ENCODE results near the gene ALG14. TPM values are rescaled to one million over a fixed set of nuclear protein-coding genes. Genes with fewer than 3 reads are reported as not detected.

The ALG14 gene
- total RNA-seq, 1 donor from 2014 or later = 10.5 TPM

DNA sequence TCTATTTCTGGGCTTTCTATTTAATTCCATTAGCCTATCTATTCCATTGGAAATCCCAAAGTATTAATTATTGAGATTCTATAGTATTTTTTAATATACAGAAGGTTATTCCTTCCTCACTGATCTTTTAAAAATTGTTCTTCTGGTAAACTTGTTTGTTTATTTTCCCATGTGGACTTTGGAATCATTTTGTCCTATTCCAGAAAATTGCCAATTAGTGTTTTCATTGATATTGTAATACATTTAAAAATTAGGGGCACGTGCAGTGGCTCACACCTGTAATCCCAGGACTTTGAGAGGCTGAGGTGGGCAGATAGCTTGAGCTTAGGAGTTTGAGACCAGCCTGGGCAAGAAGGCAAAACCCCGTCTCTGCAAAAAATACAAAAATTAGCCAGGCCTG, 36.0 kb upstream of the ALG14 start:
- H3K4me1 Mint-ChIP-seq (ENCODE audit: low read depth) = no peaks in the 10 kb centered on the region
- DNase-seq (ENCODE audit: low spot score, unreplicated experiment) = no peak
- no peak overlapping the region for H3K4me3 Mint-ChIP-seq (ENCODE audit: low read depth)
- H3K9me3 Mint-ChIP-seq (ENCODE audit: low read depth) = peaks cover 3% of the 10 kb centered on the region
- H3K36me3 Mint-ChIP-seq (ENCODE audit: insufficient read depth) = no peaks in the 10 kb centered on the region
- no peak overlapping the region for H3K27ac Mint-ChIP-seq
- TF ChIP-seq, protein P1, sequence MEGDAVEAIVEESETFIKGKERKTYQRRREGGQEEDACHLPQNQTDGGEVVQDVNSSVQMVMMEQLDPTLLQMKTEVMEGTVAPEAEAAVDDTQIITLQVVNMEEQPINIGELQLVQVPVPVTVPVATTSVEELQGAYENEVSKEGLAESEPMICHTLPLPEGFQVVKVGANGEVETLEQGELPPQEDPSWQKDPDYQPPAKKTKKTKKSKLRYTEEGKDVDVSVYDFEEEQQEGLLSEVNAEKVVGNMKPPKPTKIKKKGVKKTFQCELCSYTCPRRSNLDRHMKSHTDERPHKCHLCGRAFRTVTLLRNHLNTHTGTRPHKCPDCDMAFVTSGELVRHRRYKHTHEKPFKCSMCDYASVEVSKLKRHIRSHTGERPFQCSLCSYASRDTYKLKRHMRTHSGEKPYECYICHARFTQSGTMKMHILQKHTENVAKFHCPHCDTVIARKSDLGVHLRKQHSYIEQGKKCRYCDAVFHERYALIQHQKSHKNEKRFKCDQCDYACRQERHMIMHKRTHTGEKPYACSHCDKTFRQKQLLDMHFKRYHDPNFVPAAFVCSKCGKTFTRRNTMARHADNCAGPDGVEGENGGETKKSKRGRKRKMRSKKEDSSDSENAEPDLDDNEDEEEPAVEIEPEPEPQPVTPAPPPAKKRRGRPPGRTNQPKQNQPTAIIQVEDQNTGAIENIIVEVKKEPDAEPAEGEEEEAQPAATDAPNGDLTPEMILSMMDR (IDR thresholded peaks at IDR 0.05; ENCODE audit: unreplicated experiment) = no peak
- no peaks in the 10 kb centered on the region for H3K27me3 Mint-ChIP-seq

DNA sequence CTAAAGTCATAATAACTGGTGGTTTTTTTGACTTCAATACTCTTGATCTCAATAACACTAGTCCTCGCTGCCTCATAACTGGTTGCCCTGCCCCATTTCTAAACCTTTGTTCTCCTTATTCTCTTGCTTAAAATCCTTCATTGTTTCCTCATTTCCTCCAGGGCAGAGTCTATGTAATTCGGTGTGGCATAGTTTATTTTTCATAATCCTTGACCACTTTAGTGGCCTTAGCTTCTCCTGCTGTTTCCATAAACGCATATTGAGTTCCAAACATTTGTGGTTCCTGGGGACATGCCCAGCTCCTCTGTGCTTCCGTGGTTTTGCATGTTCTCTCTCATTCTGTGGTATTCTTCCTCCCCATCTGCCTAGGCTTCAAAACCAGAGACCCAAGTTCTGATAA, 25.4 kb upstream of the ALG14 start:
- Mint-ChIP-seq H3K4me3 (ENCODE audit: low read depth) (no peak overlapping the region), H3K27me3 (no peaks in the 10 kb centered on the region), H3K4me1 (ENCODE audit: low read depth) (peaks cover 6% of the 10 kb centered on the region), H3K9me3 (ENCODE audit: low read depth) (peaks cover 2% of the 10 kb centered on the region), H3K27ac (no peak overlapping the region), H3K36me3 (ENCODE audit: insufficient read depth) (no peaks in the 10 kb centered on the region)
- DNase-seq (ENCODE audit: low spot score, unreplicated experiment) = no peak
- TF ChIP-seq, protein P1 (IDR thresholded peaks at IDR 0.05; ENCODE audit: unreplicated experiment) = no peak

DNA sequence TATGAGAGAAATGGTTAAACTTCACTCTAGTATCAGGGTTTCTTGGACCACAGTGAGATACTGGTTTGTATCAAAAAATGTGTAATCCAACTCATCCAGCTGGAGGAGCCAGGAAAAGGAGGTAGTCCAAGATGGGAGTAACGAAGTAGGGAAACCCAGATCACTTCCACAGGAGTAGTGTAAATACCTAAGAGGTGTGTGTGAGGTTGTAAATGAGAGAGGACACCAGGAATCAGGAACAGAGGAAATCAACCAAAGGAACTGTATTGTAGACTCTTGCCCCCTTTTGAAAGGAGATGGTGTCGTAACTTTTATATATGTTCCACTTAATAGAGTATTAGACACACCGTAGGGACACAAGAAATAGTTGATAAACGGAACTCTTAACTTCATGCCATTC, 24.7 kb upstream of the ALG14 start:
- peaks cover 6% of the 10 kb centered on the region for H3K4me1 Mint-ChIP-seq (ENCODE audit: low read depth)
- no peak overlapping the region for H3K4me3 Mint-ChIP-seq (ENCODE audit: low read depth)
- peaks cover 3% of the 10 kb centered on the region for H3K9me3 Mint-ChIP-seq (ENCODE audit: low read depth)
- TF ChIP-seq, protein P1 (IDR thresholded peaks at IDR 0.05; ENCODE audit: unreplicated experiment) = no peak
- H3K27ac Mint-ChIP-seq = no peak overlapping the region
- no peaks in the 10 kb centered on the region for H3K27me3 Mint-ChIP-seq
- no peaks in the 10 kb centered on the region for H3K36me3 Mint-ChIP-seq (ENCODE audit: insufficient read depth)
- no peak for DNase-seq (ENCODE audit: low spot score, unreplicated experiment)

DNA sequence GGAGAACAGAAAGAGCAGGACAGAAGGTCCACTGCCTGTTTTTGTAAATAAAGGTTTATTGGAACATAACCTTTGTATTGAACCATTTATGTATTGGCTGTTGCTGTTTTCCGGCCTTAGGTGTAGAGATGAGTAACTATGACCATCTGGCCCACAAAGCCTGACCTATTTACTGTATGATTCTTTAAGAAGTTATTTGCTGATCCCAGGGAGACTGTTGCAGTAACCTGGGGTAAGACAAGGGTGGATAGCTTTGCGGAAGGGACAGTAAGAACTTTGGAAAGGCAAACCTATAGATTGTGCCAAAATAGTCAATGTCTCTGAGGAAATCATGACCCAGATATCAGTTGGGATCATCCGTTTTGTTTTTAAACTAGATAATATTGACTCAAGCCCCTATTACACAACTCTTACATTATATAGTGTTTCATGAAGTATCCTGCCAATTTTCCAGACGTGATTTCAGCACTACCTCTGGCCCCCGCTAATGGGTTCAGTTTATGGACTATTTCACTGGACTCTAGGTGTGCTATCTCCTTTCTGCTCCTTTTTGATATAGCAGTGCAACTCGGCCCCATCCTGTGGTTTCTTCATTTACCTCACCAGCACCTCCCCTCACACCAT, 23.6 kb upstream of the ALG14 start:
- H3K27ac Mint-ChIP-seq = no peak overlapping the region
- peaks cover 3% of the 10 kb centered on the region for H3K9me3 Mint-ChIP-seq (ENCODE audit: low read depth)
- no peaks in the 10 kb centered on the region for H3K36me3 Mint-ChIP-seq (ENCODE audit: insufficient read depth)
- no peak overlapping the region for H3K4me3 Mint-ChIP-seq (ENCODE audit: low read depth)
- no peaks in the 10 kb centered on the region for H3K27me3 Mint-ChIP-seq
- TF ChIP-seq, protein P1 (IDR thresholded peaks at IDR 0.05; ENCODE audit: unreplicated experiment) = no peak
- peaks cover 6% of the 10 kb centered on the region for H3K4me1 Mint-ChIP-seq (ENCODE audit: low read depth)
- no peak for DNase-seq (ENCODE audit: low spot score, unreplicated experiment)

DNA sequence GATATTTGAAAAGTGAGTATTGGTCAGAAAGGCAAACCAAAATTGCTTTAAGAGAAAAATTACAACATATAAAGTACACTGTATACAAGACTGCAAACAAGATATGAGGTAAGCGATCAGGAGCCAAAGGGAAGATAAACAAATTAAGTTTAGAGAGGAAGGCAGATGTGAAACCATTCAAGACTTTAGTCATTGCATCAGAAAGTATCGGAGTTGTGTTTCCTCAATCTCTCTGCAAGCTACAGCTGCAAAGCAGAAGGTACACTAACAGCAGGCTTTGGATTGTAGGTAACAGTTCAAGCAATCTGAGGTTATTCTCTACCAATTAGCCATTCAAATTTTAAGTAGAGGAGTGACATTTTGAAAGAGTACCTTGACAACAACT, 23.1 kb upstream of the ALG14 start:
- Mint-ChIP-seq H3K27me3 (no peaks in the 10 kb centered on the region), H3K27ac (peak overlapping the region; percentile 14), H3K4me1 (ENCODE audit: low read depth) (peaks cover 6% of the 10 kb centered on the region), H3K4me3 (ENCODE audit: low read depth) (no peak overlapping the region), H3K9me3 (ENCODE audit: low read depth) (peaks cover 3% of the 10 kb centered on the region), H3K36me3 (ENCODE audit: insufficient read depth) (peaks cover under 1% of the 10 kb centered on the region)
- TF ChIP-seq, protein P1 (IDR thresholded peaks at IDR 0.05; ENCODE audit: unreplicated experiment) = no peak
- no peak for DNase-seq (ENCODE audit: low spot score, unreplicated experiment)
